GM10266 (cell line): ENCODE measurements around the gene USF2.

Experiments used
- DNase-seq: peaks from one replicate; pipeline ENCODE4 v3.0.0; 2012; ENCODE audit errors: extremely low spot score
- CTCF ChIP-seq: IDR thresholded peaks from 2 replicates; pipeline ENCODE4 v1.5.1; 2012; ENCODE audit warnings: mild to moderate bottlenecking, low read depth; ENCODE audit not compliant: control insufficient read depth, insufficient read depth; ENCODE audit errors: missing control alignments

The USF2 gene

GRCh38 chr19:35299523-35300338 lies 31.0 kb downstream of the USF2 start:
- no peak for DNase-seq
- TF ChIP-seq CTCF = no peak

GRCh38 chr19:35300339-35300649 lies 31.5 kb downstream of the USF2 start:
- DNase-seq = no peak
- no peak for TF ChIP-seq CTCF

GRCh38 chr19:35301961-35302360 lies 33.2 kb downstream of the USF2 start:
- TF ChIP-seq CTCF = no peak
- DNase-seq = no peak

GRCh38 chr19:35302446-35302845 lies 33.7 kb downstream of the USF2 start:
- DNase-seq = no peak
- TF ChIP-seq CTCF = no peak

GRCh38 chr19:35303357-35303915 lies 34.7 kb downstream of the USF2 start:
- no peak for TF ChIP-seq CTCF
- DNase-seq = no peak

- no peak for DNase-seq
- no peak for TF ChIP-seq CTCF
Measured at GRCh38 chr19:35304036-35304435, 35.3 kb downstream of the USF2 start.

GRCh38 chr19:35305181-35305580 lies 36.4 kb downstream of the USF2 start:
- no peak for TF ChIP-seq CTCF
- DNase-seq = no peak
